ENCODE measurements around the gene TMEM38B.
"Not testable (repeated sequence)": the region's sequence is repeated elsewhere in the genome, so short reads cannot be mapped to it uniquely, and the experiment has no call there.

Gene TMEM38B

GRCh38 chr9:105725370-105725769 is 31.0 kb downstream of the TMEM38B start:
- no peak for DNase-seq

- DNase-seq, result not testable (repeated sequence)
Measured at GRCh38 chr9:105728230-105728629, 33.9 kb downstream of the TMEM38B start.

- DNase-seq, result not testable (repeated sequence)
Measured at GRCh38 chr9:105731420-105731819, 37.1 kb downstream of the TMEM38B start.

- DNase-seq, result no peak
Measured at GRCh38 chr9:105735366-105735765, 41.0 kb downstream of the TMEM38B start.

- DNase-seq, result no peak
Measured at GRCh38 chr9:105737205-105737604, 42.9 kb downstream of the TMEM38B start.

GRCh38 chr9:105742088-105742487 is 47.7 kb downstream of the TMEM38B start:
- DNase-seq, result no peak

- not testable (repeated sequence) for DNase-seq
Measured at GRCh38 chr9:105747325-105747724, 53.0 kb downstream of the TMEM38B start.

- DNase-seq, result no peak
Measured at GRCh38 chr9:105751761-105752160, 57.4 kb downstream of the TMEM38B start.

- DNase-seq, result peak; percentile 15 to 66 (median 55)
Measured at GRCh38 chr9:105757496-105758251, 63.3 kb downstream of the TMEM38B start.

GRCh38 chr9:105760053-105760452 is 65.7 kb downstream of the TMEM38B start:
- DNase-seq, result no peak

- DNase-seq, result not testable (repeated sequence)
Measured at GRCh38 chr9:105782561-105783494, 88.5 kb downstream of the TMEM38B start.

- not testable (repeated sequence) for DNase-seq
Measured at GRCh38 chr9:105783495-105783872, 89.1 kb downstream of the TMEM38B start.

GRCh38 chr9:105786796-105787195 is 92.5 kb downstream of the TMEM38B start:
- not testable (repeated sequence) for DNase-seq

GRCh38 chr9:105816202-105816744 is 121.9 kb downstream of the TMEM38B start:
- no peak for DNase-seq

- no peak for DNase-seq
Measured at GRCh38 chr9:105816981-105817380, 122.6 kb downstream of the TMEM38B start.

GRCh38 chr9:105818903-105819302 is 124.6 kb downstream of the TMEM38B start:
- no peak for DNase-seq

- no peak for DNase-seq
Measured at GRCh38 chr9:105822814-105823213, 128.5 kb downstream of the TMEM38B start.
